ENCODE data around the gene KRT4.
"Not testable (repeated sequence)": the region's sequence is repeated elsewhere in the genome, so short reads cannot be mapped to it uniquely, and the experiment has no call there.

Gene KRT4

GRCh38 chr12:52763991-52764390 lies 49.9 kb downstream of the KRT4 start:
- no peak for TF ChIP-seq JUND (IDR thresholded peaks at IDR 0.05; ENCODE audit: low read depth)
- in situ Hi-C loops (cut with HindIII; ENCODE audit: low pct_unique_long_range_greater_than_20kb, low sequenced_read_pairs), result no loop called here

GRCh38 chr12:52763036-52763659 lies 50.8 kb downstream of the KRT4 start:
- no peak for TF ChIP-seq JUND (IDR thresholded peaks at IDR 0.05; ENCODE audit: low read depth)
- in situ Hi-C loops (cut with HindIII; ENCODE audit: low pct_unique_long_range_greater_than_20kb, low sequenced_read_pairs), result no loop called here
- DNase-seq (ENCODE audit: low read depth in 1 of 2, low spot score in 1 of 2), result no peak

More at GRCh38 chr12:52763991-52764390, 49.9 kb downstream of the KRT4 start:
- DNase-seq (ENCODE audit: low read depth in 1 of 2, low spot score in 1 of 2), result no peak

GRCh38 chr12:52761802-52762201 lies 52.1 kb downstream of the KRT4 start:
- TF ChIP-seq JUND (IDR thresholded peaks at IDR 0.05; ENCODE audit: low read depth), result no peak
- no peak for DNase-seq (ENCODE audit: low read depth in 1 of 2, low spot score in 1 of 2)
- in situ Hi-C loops (cut with HindIII; ENCODE audit: low pct_unique_long_range_greater_than_20kb, low sequenced_read_pairs), result no loop called here

- in situ Hi-C loops (cut with HindIII; ENCODE audit: low pct_unique_long_range_greater_than_20kb, low sequenced_read_pairs), result not testable (repeated sequence)
Measured at GRCh38 chr12:52761218-52761617, 52.7 kb downstream of the KRT4 start.

GRCh38 chr12:52760623-52761022 lies 53.3 kb downstream of the KRT4 start:
- no peak for DNase-seq (ENCODE audit: low read depth in 1 of 2, low spot score in 1 of 2)

More at GRCh38 chr12:52761218-52761617, 52.7 kb downstream of the KRT4 start:
- not testable (repeated sequence) for DNase-seq (ENCODE audit: low read depth in 1 of 2, low spot score in 1 of 2)

GRCh38 chr12:52759695-52760094 lies 54.2 kb downstream of the KRT4 start:
- in situ Hi-C loops (cut with HindIII; ENCODE audit: low pct_unique_long_range_greater_than_20kb, low sequenced_read_pairs), result no loop called here
- no peak for TF ChIP-seq JUND (IDR thresholded peaks at IDR 0.05; ENCODE audit: low read depth)

More at GRCh38 chr12:52760623-52761022, 53.3 kb downstream of the KRT4 start:
- in situ Hi-C loops (cut with HindIII; ENCODE audit: low pct_unique_long_range_greater_than_20kb, low sequenced_read_pairs), result no loop called here
- no peak for TF ChIP-seq JUND (IDR thresholded peaks at IDR 0.05; ENCODE audit: low read depth)

GRCh38 chr12:52759218-52759617 lies 54.7 kb downstream of the KRT4 start:
- TF ChIP-seq JUND (IDR thresholded peaks at IDR 0.05; ENCODE audit: low read depth), result no peak
- in situ Hi-C loops (cut with HindIII; ENCODE audit: low pct_unique_long_range_greater_than_20kb, low sequenced_read_pairs), result no loop called here
- DNase-seq (ENCODE audit: low read depth in 1 of 2, low spot score in 1 of 2), result no peak

More at GRCh38 chr12:52759695-52760094, 54.2 kb downstream of the KRT4 start:
- DNase-seq (ENCODE audit: low read depth in 1 of 2, low spot score in 1 of 2), result no peak

- in situ Hi-C loops (cut with HindIII; ENCODE audit: low pct_unique_long_range_greater_than_20kb, low sequenced_read_pairs), result no loop called here
- no peak for DNase-seq (ENCODE audit: low read depth in 1 of 2, low spot score in 1 of 2)
- no peak for TF ChIP-seq JUND (IDR thresholded peaks at IDR 0.05; ENCODE audit: low read depth)
Measured at GRCh38 chr12:52757449-52758176, 56.3 kb downstream of the KRT4 start.

Measured in T47D (cell line).